Measurements from ENCODE around the gene LMNTD2.

The LMNTD2 gene

DNA sequence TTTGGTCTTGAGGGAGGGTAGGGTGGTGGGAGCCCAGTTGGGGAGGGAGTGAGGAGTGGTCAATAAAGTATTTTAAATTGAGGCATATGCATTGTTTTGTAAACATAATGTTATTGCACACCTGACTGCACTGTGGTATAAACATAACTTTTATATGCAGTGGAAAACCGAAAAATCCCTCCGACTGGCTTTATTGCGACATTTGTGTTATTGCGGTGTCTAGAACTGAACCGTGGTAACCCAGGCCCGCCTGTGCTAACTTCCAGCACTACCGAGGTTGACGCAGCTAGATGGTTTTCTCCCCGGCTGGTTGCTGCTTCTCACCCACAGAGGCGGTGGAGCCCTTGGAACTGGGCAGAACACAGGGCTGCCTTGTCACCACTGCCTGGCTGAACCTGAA is 45.9 kb downstream of the LMNTD2 start:
- TF ChIP-seq, protein P1, sequence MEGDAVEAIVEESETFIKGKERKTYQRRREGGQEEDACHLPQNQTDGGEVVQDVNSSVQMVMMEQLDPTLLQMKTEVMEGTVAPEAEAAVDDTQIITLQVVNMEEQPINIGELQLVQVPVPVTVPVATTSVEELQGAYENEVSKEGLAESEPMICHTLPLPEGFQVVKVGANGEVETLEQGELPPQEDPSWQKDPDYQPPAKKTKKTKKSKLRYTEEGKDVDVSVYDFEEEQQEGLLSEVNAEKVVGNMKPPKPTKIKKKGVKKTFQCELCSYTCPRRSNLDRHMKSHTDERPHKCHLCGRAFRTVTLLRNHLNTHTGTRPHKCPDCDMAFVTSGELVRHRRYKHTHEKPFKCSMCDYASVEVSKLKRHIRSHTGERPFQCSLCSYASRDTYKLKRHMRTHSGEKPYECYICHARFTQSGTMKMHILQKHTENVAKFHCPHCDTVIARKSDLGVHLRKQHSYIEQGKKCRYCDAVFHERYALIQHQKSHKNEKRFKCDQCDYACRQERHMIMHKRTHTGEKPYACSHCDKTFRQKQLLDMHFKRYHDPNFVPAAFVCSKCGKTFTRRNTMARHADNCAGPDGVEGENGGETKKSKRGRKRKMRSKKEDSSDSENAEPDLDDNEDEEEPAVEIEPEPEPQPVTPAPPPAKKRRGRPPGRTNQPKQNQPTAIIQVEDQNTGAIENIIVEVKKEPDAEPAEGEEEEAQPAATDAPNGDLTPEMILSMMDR (IDR thresholded peaks at IDR 0.05; ENCODE audit: low read depth, low read length): no peak
- no peak overlapping the region for H3K4me3 ChIP-seq (replicated peaks in 1 of 2; ENCODE audit: low read depth in 2 of 2, low read length in 2 of 2)
- DNase-seq (ENCODE audit: low read depth in 2 of 2): no peak

DNA sequence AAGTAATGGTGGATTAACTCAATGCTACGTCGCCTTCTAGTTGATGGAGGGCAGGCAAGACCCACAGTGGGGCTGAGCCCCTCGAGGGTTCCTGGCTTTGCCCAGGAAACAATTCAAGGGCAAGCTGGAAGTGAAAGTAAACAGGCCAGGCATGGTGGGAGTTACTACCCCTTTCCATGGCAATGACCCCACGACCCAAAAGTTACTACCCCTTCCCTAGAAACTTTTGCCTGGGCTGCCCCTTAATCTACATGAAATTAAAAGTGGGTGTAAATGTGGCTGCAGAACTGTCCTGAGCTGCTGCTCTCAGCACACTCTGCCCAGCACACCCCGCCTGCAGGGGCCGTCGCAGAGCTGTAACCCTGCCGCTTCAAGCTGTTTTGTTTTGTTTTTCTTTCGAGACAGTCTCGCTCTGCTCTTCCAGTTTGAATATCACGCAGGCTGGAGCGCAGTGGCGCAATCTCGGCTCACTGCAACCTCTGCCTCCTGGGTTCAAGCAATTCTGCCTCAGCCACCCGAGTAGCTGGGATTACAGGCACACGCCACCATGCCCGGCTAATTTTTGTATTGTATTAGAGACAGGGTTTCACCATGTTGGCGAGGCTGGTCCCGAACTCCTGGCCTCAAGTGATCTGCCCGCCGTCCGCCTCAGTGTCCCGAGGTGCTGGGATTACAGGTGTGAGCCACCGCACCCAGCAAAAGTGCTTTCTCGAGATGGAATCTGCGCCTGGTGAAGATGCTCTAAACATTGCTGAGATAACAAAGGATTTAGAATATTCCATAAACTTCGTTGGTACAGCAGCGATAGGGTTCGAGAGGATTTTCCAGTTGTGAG is 47.6 kb downstream of the LMNTD2 start:
- TF ChIP-seq, protein P1 (IDR thresholded peaks at IDR 0.05; ENCODE audit: low read depth, low read length): no peak

DNA sequence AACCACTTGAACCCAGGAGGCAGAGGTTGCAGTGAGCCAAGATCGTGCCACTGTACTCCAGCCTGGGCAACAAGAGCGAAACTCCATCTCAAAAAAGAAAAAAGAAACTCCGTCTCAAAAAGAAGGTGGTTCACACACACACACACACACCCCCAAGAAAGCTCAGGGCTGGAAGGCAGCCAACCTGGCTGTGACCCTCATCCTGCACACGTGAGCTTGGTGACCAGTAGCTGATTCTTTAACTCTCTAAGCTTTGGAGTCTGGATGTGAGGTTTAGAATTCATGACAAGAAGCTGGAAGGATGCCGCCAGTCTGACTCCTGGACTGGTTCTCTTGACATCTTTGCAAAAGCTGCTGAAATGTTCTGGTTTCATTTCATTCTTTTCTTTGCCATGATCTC is 51.6 kb downstream of the LMNTD2 start:
- H3K4me3 ChIP-seq (replicated peaks in 1 of 2; ENCODE audit: low read depth in 2 of 2, low read length in 2 of 2): no peak overlapping the region
- TF ChIP-seq, protein P1 (IDR thresholded peaks at IDR 0.05; ENCODE audit: low read depth, low read length): no peak
- no peak for DNase-seq (ENCODE audit: low read depth in 2 of 2)

More for the DNA sequence above, 47.6 kb downstream of the LMNTD2 start:
- DNase-seq (ENCODE audit: low read depth in 2 of 2): no peak
- no peak overlapping the region for H3K4me3 ChIP-seq (replicated peaks in 1 of 2; ENCODE audit: low read depth in 2 of 2, low read length in 2 of 2)

DNA sequence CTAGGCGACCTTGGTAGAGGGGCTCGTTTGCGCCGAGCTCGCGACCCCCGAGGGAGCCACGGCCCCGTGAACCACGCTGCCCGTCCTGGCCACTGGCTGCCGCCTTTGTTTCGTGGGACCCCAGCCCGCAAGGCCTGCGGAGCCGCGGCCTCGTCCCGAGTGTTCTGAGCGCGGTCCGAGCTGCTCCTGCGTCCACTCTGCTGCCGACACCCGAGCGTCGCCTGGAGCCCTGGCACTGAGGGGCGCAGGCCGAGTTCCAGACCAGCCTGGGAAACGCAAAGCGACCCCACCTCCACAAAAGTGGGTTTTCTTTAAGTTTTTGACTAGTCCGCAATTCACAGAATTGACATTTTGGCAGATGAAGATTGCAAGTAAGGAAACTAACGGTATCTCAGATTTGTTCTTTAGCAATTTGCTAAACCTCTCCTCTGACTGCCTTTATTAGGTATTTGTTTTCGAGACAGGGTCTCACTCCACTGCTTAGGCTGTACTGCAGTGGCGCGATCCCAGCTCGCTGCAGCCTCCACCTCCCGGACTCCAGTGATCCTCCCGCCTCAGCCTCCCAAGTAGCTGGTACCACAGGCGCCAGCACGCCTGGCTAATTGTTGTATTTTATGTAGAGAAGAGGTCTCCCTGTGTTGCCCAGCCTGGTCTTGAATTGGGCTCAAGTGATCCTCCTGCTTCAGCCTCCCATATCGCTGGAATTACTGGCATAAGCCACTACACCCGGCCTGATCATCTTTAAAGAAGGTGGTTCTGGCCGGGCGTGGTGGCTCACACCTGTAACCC is 52.6 kb downstream of the LMNTD2 start:
- no peak for DNase-seq (ENCODE audit: low read depth in 2 of 2)
- TF ChIP-seq, protein P1 (IDR thresholded peaks at IDR 0.05; ENCODE audit: low read depth, low read length): no peak

DNA sequence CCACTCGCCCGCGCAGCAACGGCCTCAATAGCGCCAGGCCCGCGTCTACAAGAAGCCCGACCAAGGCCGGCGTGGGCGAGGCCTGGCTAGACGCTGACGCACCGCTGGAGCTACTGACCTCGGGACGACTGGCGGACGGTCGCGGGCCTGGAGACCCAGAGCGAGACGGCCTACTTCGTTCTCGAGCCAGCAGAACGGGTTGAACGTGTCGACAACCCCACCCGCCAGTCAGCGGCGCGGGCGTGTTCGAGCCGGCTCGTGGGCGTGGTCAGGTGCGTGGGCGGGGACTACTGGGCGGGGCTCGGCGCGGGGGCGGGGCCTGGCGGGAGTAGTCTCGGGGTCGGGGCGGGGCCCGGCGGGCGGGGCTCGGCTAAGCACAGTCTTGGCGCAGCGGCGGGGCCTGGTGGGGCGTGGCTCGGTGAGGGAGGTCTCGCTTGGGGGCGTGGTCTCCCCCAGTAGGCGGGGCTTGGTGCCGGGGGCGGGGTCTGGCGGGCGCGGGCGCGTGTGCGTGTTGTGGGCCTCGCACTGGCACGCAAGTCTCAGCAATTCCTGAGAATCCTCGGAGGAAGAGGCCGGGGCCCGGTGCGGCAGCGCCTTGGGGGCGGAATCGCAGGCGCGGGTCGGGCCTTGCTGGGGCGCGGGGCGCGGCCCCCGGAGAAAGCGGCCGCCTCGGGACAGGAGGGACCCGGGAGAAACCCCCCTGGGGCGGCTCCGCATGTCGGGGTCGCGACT is 53.4 kb downstream of the LMNTD2 start, which contains the start of gene RNH1:
Gene RNH1 (minus strand): TSS at position 248 of the 732 bp plus-strand sequence. CDS start 5,080 bp downstream, outside the sequence.
- DNase-seq (ENCODE audit: low read depth in 2 of 2): peak; percentile 96 to 99
- TF ChIP-seq, protein P1 (IDR thresholded peaks at IDR 0.05; ENCODE audit: low read depth, low read length): no peak
- H3K4me3 ChIP-seq (replicated peaks in 1 of 2; ENCODE audit: low read depth in 2 of 2, low read length in 2 of 2): peak within 1 kb of the TSS; percentile 90 to 92

More for the DNA sequence above, 52.6 kb downstream of the LMNTD2 start:
- H3K4me3 ChIP-seq (replicated peaks in 1 of 2; ENCODE audit: low read depth in 2 of 2, low read length in 2 of 2): peak overlapping the region; percentile 53 to 67

DNA sequence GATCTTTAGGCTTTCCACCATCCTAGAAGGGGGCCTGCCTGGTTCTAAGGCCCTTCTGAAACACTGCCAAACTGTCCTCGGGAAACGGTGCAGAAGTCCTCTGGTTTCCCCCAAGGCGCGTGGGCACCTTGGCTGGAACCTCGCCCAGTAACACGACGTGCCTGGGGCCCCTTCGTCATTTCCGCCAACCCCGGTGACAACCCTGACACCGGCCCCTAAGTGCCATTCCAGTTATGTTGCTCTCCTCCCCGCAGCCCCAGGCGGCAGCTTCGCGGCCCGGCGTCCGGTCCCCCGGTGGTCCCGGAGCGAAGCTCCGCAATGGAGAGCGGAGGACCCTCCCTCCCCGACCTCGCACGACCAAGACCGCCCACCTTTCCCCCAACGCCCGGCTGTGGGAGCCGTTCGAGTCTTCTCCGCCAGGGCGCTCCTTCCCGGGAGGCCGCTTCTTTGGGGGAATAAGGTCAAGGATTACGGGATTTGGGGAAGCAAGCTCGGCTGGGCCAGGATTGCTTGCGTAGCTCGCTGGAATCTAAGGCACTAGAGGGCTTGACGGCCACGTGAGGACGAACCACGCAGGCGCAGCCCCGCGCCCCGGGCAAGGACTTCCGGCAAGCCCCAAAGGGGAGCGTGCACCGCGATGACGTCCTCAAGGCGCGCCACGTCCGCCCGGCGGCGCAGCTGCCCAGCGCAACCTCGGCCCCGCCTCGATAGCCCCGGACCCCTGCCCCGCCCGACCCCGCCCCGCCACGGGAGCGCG is 54.1 kb downstream of the LMNTD2 start:
- peak; percentile 98 to 99 for DNase-seq (ENCODE audit: low read depth in 2 of 2)
- TF ChIP-seq, protein P1 (IDR thresholded peaks at IDR 0.05; ENCODE audit: low read depth, low read length): no peak
- H3K4me3 ChIP-seq (replicated peaks in 1 of 2; ENCODE audit: low read depth in 2 of 2, low read length in 2 of 2): peak overlapping the region; percentile 90 to 92

Data from cardiac fibroblast (primary cell).